ENCODE measurements around the gene IRF9. TPM values are rescaled to one million over a fixed set of nuclear protein-coding genes. Genes with fewer than 3 reads are reported as not detected.
A peak's percentile ranks its signal among the peaks of the same experiment; 100 is the strongest.

IRF9 gene, protein sequence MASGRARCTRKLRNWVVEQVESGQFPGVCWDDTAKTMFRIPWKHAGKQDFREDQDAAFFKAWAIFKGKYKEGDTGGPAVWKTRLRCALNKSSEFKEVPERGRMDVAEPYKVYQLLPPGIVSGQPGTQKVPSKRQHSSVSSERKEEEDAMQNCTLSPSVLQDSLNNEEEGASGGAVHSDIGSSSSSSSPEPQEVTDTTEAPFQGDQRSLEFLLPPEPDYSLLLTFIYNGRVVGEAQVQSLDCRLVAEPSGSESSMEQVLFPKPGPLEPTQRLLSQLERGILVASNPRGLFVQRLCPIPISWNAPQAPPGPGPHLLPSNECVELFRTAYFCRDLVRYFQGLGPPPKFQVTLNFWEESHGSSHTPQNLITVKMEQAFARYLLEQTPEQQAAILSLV
- total RNA-seq, result 100 to 1,000 TPM; 110 to 152 (median 121) TPM

DNA sequence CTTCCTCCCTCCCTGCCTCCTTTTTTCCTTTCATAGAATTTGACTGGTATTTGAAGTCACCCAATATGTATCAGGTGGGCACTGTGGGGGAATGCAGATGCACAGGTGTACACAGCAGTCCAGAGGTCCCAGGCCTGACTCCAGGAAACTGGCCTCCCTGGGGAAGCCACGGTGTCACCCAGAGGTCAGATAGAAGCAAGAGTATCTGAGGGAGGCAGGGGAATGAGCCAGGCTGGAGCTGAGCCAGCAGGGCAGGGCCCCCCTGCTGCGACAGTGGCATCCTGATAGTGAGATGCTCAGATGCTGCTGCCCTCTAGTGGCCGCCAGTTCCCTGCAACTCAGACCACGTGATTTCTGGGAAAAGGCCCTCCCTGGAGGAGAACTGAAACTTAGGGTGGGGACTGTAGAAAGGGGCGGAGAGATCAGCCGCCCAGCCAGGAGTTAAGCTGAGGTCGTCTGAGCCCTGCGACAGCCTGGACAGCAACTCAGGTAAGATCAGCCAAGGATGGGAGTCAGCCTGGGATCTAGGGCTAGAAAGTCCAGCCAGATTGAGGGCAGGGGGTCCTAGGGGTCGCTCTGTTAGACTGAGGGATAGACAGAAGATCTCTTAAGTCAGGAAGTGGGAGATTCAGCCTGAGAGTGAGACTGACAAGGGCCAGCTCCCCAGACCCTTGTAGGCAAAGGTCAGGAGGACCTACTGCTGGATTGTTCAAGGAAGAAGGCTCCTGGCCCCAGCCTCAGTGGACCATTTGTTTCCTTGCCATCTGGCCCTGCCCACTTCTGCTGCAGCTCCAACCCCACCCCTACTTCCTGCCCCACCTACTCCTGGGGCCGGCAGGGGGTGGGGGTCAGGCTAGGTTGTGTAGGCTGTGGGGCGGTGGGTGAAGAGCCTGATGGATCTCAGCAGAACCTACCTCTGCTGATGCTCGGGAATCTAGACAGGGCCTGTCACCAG lies at the start of gene IRF9:
Gene IRF9 (plus strand): TSS at position 416 of the 955 bp plus-strand sequence. CDS start 880 bp downstream, outside the sequence.
- no peaks in the 10 kb centered on the region for H3K27me3 Mint-ChIP-seq (ENCODE audit: low read depth)
- ATAC-seq, result peak; percentile 90
- H3K9me3 Mint-ChIP-seq, result no peaks in the 10 kb centered on the region
- peak; percentile 99 for DNase-seq
- H3K4me3 Mint-ChIP-seq, result peak within 1 kb of the TSS; percentile 98
- H3K4me1 Mint-ChIP-seq (ENCODE audit: low read depth), result peaks cover 47% of the 10 kb centered on the region
- peaks cover 43% of the 10 kb centered on the region for H3K36me3 Mint-ChIP-seq (ENCODE audit: insufficient read depth)

DNA sequence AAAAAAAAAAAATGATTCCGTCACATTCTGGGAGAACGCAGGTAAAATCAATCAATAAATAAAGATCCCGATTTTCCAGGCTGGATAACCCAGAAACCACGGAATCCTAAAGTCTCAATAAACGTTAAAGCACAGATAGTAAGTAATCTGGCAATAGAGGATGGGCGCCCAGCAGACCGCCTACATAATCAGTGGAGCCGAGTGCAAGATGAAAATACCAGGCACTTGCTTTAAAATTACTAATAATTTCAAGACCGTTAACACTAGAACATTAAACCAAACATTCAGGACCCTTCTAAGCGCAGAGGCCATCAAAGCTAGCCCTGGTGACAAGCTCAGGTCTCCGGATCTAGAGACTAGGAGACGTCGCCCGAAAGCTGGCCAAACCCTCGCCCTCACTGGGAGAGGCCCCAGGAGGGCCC lies 47.7 kb upstream of the IRF9 start:
- no peak for ATAC-seq
- Mint-ChIP-seq H3K4me3 (peak overlapping the region; percentile 93), H3K4me1 (ENCODE audit: low read depth) (peaks cover 36% of the 10 kb centered on the region), H3K36me3 (ENCODE audit: insufficient read depth) (peaks cover 17% of the 10 kb centered on the region), H3K27me3 (ENCODE audit: low read depth) (no peaks in the 10 kb centered on the region), H3K9me3 (no peaks in the 10 kb centered on the region)
- no peak for DNase-seq

DNA sequence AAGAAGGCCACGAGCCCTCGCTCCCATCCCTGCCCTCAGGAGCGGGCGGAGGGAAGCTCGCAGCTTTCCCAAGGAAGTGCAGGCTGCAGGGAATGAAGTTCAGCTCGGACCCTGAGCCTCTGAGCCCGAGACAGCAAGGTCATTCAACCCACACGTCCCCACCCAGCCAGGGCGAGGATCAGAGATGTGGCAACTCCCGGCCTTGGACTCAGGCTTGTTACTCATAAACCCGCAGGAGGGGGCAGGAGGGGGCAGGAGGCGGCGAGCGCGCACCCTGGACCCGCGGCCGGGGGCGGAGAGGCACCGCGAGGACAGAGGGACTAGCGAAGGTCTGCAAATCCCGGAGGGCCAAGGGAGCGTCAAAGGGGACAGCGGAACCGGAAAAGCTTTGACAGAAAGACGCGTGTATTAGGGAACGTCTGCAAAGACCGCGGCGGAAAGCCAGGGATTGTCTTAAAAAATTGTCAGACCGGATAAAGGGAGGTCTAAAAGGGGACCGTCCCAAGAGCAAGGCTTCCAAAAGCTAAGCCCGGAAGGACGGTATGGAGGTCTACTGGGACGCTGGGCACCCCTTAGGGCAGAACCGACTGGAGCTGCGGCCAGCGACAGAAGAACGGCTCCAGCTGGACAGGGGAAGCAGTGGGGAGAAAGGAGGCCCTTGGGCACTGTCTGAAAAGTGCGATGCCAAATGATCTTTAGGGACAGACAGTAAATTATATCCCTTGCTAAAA lies 47.1 kb upstream of the IRF9 start:
- H3K27me3 Mint-ChIP-seq (ENCODE audit: low read depth), result no peaks in the 10 kb centered on the region
- peaks cover 22% of the 10 kb centered on the region for H3K36me3 Mint-ChIP-seq (ENCODE audit: insufficient read depth)
- ATAC-seq, result peak; percentile 27 to 33
- H3K4me3 Mint-ChIP-seq, result peak overlapping the region; percentile 93
- peaks cover 33% of the 10 kb centered on the region for H3K4me1 Mint-ChIP-seq (ENCODE audit: low read depth)
- H3K9me3 Mint-ChIP-seq, result no peaks in the 10 kb centered on the region
- DNase-seq, result peak; percentile 58

DNA sequence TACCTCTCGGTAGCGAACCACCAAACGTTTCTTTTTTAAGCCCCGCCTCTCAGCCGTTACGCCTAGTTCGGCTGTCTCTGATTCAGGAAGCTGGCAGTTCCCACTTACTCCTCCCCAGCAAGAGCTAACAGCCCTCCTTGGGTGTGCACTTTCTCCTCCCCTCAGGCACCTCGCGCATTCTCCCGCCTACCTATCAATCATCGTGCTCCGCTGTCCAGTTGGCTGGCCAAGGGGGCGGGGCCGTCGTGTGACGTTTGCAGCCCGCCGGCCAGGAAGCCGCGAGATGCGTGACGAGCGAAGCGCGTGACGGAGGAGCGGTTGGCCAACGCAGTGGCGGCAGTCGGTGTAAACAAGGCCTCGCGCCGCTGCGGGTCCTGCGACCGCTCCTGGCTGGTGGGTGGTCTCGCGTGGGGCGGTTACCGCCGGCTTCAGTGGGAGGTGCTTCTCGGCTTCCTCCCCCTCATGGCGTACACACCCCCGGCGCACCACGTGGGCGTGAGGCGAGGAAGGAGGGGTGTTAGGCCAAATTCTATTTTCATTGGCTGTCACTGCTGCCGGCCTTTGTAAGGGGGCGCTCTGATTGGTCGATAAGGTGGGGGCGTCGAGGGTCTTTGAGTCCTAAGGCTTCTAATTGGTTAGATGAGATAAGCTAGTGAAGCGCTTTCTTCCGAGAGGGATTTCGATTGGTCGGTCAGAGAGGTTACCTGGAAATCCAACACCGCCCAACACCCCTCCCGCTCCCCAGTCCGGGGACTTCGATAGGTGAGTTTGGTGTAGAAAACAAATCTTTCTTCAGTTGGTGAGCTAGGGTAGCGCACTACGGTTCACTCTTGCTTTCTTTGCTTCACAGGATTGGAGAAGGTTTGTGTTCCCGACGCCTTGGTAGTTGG lies 46.3 kb upstream of the IRF9 start, which contains the start of the genes DCAF11 and NRL:
Gene DCAF11 (plus strand): TSS at position 246 of the 890 bp plus-strand sequence. CDS start 818 bp downstream, outside the sequence.
Gene NRL (minus strand): TSS at position 418 of the 890 bp plus-strand sequence. CDS start 32,101 bp downstream, outside the sequence.
- ATAC-seq (peak; percentile 90 to 92), DNase-seq (peak; percentile 99)
- peaks cover 27% of the 10 kb centered on the region for H3K4me1 Mint-ChIP-seq (ENCODE audit: low read depth)
- peak within 1 kb of the TSS; percentile 93 for H3K4me3 Mint-ChIP-seq
- H3K27me3 Mint-ChIP-seq (ENCODE audit: low read depth), result no peaks in the 10 kb centered on the region
- peaks cover 22% of the 10 kb centered on the region for H3K36me3 Mint-ChIP-seq (ENCODE audit: insufficient read depth)
- no peaks in the 10 kb centered on the region for H3K9me3 Mint-ChIP-seq

DNA sequence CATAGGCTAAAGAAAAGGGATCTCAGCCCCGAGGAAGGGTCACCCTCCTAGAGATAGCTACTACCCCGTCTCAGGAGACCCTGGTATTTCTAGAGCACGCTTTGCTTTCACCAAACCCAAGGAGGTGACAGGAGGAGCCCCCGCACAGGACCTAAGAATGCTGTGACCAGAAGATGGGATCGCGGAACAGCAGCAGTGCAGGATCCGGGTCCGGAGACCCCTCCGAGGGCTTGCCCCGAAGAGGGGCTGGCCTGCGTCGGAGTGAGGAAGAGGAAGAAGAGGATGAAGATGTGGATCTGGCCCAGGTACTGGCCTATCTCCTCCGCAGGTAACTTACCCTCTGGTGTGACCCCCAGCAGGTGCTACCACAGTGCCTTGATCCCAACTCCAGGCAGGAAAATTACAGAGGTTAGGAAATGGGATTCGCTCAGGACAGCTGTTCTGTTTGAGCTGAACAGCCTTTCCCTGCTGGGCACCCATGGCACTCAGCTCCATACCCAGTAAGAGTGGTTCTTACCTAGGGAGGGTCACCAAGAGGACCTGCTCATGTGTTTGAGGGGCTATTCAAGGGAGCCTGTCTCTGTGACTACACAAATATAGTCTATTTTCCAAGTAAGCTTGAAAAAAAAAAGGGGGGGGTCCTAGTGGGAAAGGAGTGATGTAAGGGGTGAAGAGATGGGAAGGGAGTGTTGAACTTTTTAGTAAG lies 45.5 kb upstream of the IRF9 start:
- no peak for DNase-seq
- peaks cover 26% of the 10 kb centered on the region for H3K4me1 Mint-ChIP-seq (ENCODE audit: low read depth)
- H3K9me3 Mint-ChIP-seq, result no peaks in the 10 kb centered on the region
- H3K4me3 Mint-ChIP-seq, result peak overlapping the region; percentile 93
- no peak for ATAC-seq
- H3K36me3 Mint-ChIP-seq (ENCODE audit: insufficient read depth), result peaks cover 23% of the 10 kb centered on the region
- H3K27me3 Mint-ChIP-seq (ENCODE audit: low read depth), result no peaks in the 10 kb centered on the region

DNA sequence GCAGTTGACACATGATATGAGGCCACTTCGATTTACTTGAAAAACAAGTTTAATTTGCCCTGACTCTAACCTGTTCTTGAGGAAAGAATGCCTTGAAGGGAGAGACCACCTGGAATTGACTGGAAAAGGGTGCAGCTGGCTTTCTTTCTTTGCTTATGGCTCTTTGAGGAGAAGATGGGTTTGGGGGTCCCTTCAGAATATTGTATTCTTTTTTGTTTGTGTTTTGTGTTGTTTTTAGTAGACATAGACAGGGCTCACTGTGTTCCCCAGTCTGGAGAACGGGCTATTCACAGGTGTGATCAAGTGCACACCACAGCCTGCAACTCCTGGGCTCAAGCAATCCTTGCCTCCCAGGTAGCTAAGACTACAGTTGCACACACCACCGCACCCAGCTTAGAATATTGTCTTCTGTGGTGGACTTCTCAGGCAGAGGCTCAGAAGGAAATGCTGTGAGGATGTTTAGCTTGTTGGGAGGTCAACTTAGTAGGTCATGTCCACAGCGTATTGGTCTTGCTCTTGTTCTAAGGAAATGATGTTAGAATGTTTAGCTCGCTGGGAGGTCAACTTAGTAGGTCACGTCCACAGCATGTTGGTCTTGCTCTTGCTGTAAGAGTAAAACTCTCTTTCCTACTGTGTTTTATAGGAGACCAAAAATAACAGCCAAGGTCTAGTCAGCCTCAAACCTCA lies 44.8 kb upstream of the IRF9 start:
- Mint-ChIP-seq H3K27me3 (ENCODE audit: low read depth) (no peaks in the 10 kb centered on the region), H3K4me3 (peak overlapping the region; percentile 93), H3K9me3 (no peaks in the 10 kb centered on the region), H3K4me1 (ENCODE audit: low read depth) (peaks cover 24% of the 10 kb centered on the region), H3K36me3 (ENCODE audit: insufficient read depth) (peaks cover 27% of the 10 kb centered on the region)
- DNase-seq, result no peak
- ATAC-seq, result no peak

DNA sequence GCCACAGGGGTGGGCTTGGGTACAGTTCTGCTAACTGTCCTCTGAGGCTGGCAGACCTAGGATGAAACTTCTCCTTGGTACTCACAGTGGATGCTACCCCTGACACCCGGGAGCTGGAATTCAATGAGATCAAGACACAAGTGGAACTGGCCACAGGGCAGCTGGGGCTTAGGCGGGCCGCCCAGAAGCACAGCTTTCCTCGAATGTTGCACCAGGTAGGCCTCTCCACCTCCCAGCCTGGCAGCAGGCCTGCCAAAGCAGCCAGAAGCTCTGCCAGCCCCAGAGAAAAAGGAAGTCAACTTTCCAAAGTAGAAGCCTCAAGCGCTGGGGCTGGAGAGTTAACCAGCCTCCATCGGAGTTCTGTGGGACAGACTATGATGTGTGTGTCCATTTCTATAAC lies 43.9 kb upstream of the IRF9 start:
- Mint-ChIP-seq H3K27me3 (ENCODE audit: low read depth) (no peaks in the 10 kb centered on the region), H3K36me3 (ENCODE audit: insufficient read depth) (peaks cover 32% of the 10 kb centered on the region), H3K9me3 (no peaks in the 10 kb centered on the region), H3K4me3 (no peak overlapping the region), H3K4me1 (ENCODE audit: low read depth) (peaks cover 24% of the 10 kb centered on the region)
- DNase-seq, result no peak
- no peak for ATAC-seq

DNA sequence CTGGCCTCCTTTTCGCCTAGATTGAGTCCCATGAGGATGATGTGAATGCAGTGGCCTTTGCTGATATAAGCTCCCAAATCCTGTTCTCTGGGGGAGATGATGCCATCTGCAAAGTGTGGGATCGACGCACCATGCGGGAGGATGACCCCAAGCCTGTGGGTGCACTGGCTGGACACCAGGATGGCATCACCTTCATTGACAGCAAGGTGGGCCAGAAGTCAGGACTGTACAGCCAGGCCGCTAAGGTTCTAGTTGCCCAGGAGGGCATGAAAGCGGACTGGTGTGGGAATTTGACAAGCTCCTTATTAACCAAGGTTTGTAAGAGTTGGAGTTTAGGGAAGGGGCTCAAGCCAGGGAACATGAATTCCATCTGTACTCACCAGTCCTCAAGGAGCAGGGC lies 41.4 kb upstream of the IRF9 start:
- DNase-seq, result no peak
- no peaks in the 10 kb centered on the region for H3K9me3 Mint-ChIP-seq
- no peaks in the 10 kb centered on the region for H3K27me3 Mint-ChIP-seq (ENCODE audit: low read depth)
- ATAC-seq, result no peak
- peaks cover 40% of the 10 kb centered on the region for H3K36me3 Mint-ChIP-seq (ENCODE audit: insufficient read depth)
- H3K4me1 Mint-ChIP-seq (ENCODE audit: low read depth), result peaks cover 29% of the 10 kb centered on the region
- no peak overlapping the region for H3K4me3 Mint-ChIP-seq

DNA sequence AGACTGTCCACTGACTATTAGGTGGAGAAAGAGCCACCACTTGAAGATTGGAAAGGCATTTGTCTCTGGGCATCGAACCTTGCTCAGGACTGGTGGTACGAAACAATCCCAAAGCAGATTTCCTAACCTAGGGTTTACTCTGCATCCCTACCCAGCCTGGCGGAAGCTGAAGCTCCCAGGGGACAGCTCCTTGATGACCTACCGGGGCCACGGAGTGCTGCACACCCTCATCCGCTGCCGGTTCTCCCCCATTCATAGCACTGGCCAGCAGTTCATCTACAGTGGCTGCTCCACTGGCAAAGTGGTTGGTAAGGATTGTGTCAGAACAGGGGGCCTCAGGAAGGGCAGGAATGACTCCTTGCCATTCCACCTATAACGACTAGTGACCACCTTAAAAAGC lies 39.9 kb upstream of the IRF9 start:
- Mint-ChIP-seq H3K4me1 (ENCODE audit: low read depth) (peaks cover 16% of the 10 kb centered on the region), H3K4me3 (no peak overlapping the region), H3K36me3 (ENCODE audit: insufficient read depth) (peaks cover 43% of the 10 kb centered on the region), H3K9me3 (no peaks in the 10 kb centered on the region), H3K27me3 (ENCODE audit: low read depth) (no peaks in the 10 kb centered on the region)
- ATAC-seq (no peak), DNase-seq (no peak)

DNA sequence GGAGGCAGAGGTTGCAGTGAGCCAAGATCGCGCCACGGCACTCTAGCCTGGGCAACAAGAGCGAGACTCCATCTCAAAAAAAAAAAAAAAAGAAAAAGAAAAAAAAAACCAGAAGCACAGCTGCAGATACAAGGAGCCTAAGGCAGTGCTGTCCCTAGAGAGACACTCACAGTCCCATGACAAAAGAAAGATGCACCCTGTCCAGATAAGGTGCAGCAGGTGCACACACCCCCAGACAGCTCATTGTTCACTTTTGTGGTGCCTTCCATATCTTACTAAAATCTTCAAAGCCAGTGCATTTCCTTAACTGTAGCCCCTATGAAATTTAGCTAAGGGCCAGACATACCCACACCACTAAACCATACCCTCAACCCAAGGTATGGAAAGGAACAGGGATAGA lies 38.6 kb upstream of the IRF9 start:
- Mint-ChIP-seq H3K9me3 (no peaks in the 10 kb centered on the region), H3K27me3 (ENCODE audit: low read depth) (no peaks in the 10 kb centered on the region), H3K4me3 (no peak overlapping the region), H3K36me3 (ENCODE audit: insufficient read depth) (peaks cover 36% of the 10 kb centered on the region), H3K4me1 (ENCODE audit: low read depth) (peaks cover 8% of the 10 kb centered on the region)
- DNase-seq (no peak), ATAC-seq (no peak)

DNA sequence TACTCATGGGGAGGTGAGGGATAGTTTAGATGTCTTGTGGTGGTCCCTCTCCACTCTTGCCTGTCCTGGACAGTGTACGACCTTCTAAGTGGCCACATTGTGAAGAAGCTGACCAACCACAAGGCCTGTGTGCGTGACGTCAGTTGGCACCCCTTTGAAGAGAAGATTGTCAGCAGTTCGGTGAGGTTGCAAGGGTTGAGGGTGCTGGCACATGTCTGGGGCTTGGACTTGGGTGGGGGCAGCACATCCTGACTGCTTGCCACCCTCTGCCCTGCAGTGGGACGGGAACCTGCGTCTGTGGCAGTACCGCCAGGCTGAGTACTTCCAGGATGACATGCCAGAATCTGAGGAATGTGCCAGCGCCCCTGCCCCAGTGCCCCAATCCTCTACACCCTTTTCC lies 38.2 kb upstream of the IRF9 start:
- ATAC-seq, result no peak
- H3K36me3 Mint-ChIP-seq (ENCODE audit: insufficient read depth), result peaks cover 32% of the 10 kb centered on the region
- no peak for DNase-seq
- no peaks in the 10 kb centered on the region for H3K9me3 Mint-ChIP-seq
- peaks cover 7% of the 10 kb centered on the region for H3K4me1 Mint-ChIP-seq (ENCODE audit: low read depth)
- no peaks in the 10 kb centered on the region for H3K27me3 Mint-ChIP-seq (ENCODE audit: low read depth)
- no peak overlapping the region for H3K4me3 Mint-ChIP-seq

Data from activated T-cell treated with anti-CD3 and anti-CD28 coated beads, Interleukin-2, amount 50 U/mL, for 4 hours (primary cell).